PC-9 (cell line): Measurements from ENCODE around the gene FBXO34. TPM values are rescaled to one million over a fixed set of nuclear protein-coding genes. Genes with fewer than 3 reads are reported as not detected.

Experiments used
- BruUV-seq: library from RNA; stranded (reverse); fragments of 400-500 nt; replicated peaks from 2 replicates; lab custom pipeline; 2021; lab: Mats Ljungman, UMichigan
- CTCF ChIA-PET: fragments of 300-600 bp; sonication (Branson Sonifier 250); formaldehyde crosslinking; loops from one replicate; lab custom pipeline; 2022; ENCODE audit warnings: antibody characterized with exemption; lab: Charles Lee
- POLR2A ChIA-PET: fragments of 300-600 bp; sonication (Branson Sonifier 250); formaldehyde crosslinking; loops from one replicate; lab custom pipeline; 2022; ENCODE audit warnings: antibody characterized with exemption; ENCODE audit not compliant: unreplicated experiment; lab: Charles Lee
- DNase-seq, 2 experiments: peaks; one replicate each; pipeline versions ENCODE4 v3.0.0 to v3.0.0-alpha.2; 2015 to 2022; ENCODE audit warnings: mixed read lengths in 1 of 2
- H2AFZ ChIP-seq: fragments of 200-600 bp; sonication (generic); 2 replicates; pipeline ENCODE4 v1.8.1; 2017; ENCODE audit warnings: antibody characterized with exemption
- H3F3A ChIP-seq: fragments of 200-600 bp; sonication (generic); 2 replicates; pipeline ENCODE4 v1.8.1; 2017; ENCODE audit warnings: antibody characterized with exemption, mild to moderate bottlenecking, low read depth; ENCODE audit not compliant: insufficient read depth
- H3K27ac ChIP-seq: fragments of 200-600 bp; sonication (generic); 2 replicates; pipeline ENCODE4 v1.6.1; 2016; ENCODE audit warnings: mixed run types
- H3K27me3 ChIP-seq: fragments of 200-600 bp; sonication (generic); 2 replicates; pipeline ENCODE4 v1.6.1; 2016; ENCODE audit warnings: low read depth, mixed run types; ENCODE audit not compliant: insufficient read depth
- H3K36me3 ChIP-seq: fragments of 200-600 bp; sonication (generic); 2 replicates; pipeline ENCODE4 v1.6.1; 2016; ENCODE audit warnings: low read depth, mixed run types
- H3K4me1 ChIP-seq: fragments of 200-600 bp; sonication (generic); replicated peaks from 2 replicates; pipeline ENCODE4 v1.6.1; 2016; ENCODE audit warnings: mixed run types; ENCODE audit not compliant: insufficient read depth
- H3K4me2 ChIP-seq: fragments of 200-600 bp; sonication (generic); 2 replicates; pipeline ENCODE4 v1.6.1; 2017; ENCODE audit warnings: mixed run types
- H3K4me3 ChIP-seq: fragments of 200-600 bp; sonication (generic); 2 replicates; pipeline ENCODE4 v1.6.1; 2016; ENCODE audit warnings: mixed run types
- H3K79me2 ChIP-seq: fragments of 200-600 bp; sonication (generic); 2 replicates; pipeline ENCODE4 v1.6.1; 2017; ENCODE audit warnings: low read depth, mixed run types
- H3K9me2 ChIP-seq: fragments of 200-600 bp; sonication (generic); 2 replicates; pipeline ENCODE4 v1.8.1; 2017; ENCODE audit warnings: mild to moderate bottlenecking; ENCODE audit not compliant: insufficient read depth
- H3K9me3 ChIP-seq: fragments of 200-600 bp; sonication (generic); 2 replicates; pipeline ENCODE4 v1.8.1; 2016; ENCODE audit warnings: low read depth; ENCODE audit not compliant: insufficient read depth
- H4K20me1 ChIP-seq: fragments of 200-600 bp; sonication (generic); 2 replicates; pipeline ENCODE4 v1.8.1; 2017; ENCODE audit not compliant: insufficient read depth
- EZH2 ChIP-seq: fragments of 200-600 bp; sonication (generic); IDR thresholded peaks from 2 replicates; pipeline ENCODE4 v1.8.0; 2017; ENCODE audit warnings: antibody characterized with exemption, low read depth
- intact Hi-C: fragments of 100-400 bp; cut with micrococcal nuclease; formaldehyde crosslinking; loops from one replicate; pipeline ENCODE4 v1.10.0; 2022; ENCODE audit not compliant: unreplicated experiment
- total RNA-seq: library from RNA; stranded (reverse); gene quantifications from 2 replicates; pipeline ENCODE4 v1.2.3, GENCODE V29; 2021
- TF ChIP-seq, protein P1 (sequence below): fragments of 200-600 bp; sonication (generic); conservative IDR thresholded peaks from 2 replicates; pipeline ENCODE4 v1.6.1; 2017; ENCODE audit warnings: mixed run types, antibody characterized with exemption, mild to moderate bottlenecking, moderate library complexity

Gene FBXO34
- total RNA-seq, 1 experiment from 2014 or later = 32.8 TPM

DNA sequence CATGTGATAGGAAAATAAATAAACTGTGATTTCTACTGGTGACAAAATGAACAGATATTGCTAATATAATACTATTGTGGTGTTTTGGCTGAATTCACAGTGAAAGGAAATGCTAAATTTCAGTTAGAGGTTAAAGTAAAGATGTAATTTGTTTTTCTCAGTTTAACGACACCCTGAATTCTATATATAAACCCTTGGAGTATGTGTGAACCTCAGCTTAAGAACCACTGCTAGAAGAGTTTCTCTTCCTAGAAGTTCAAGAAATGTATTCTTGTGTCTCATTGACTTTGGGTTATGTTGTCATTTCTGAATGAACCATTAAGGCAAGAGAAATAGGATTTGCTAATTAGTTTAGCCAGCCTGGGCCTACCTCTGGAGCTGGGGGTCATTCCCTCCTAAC is 8.2 kb downstream of the FBXO34 start:
- Histone ChIP-seq H3K27ac (no peak overlapping the region), H3K4me2 (no peak overlapping the region), H3K4me1 (peaks cover 9% of the 10 kb centered on the region), H3F3A (no peaks in the 10 kb centered on the region), H3K9me2 (no peaks in the 10 kb centered on the region), H3K27me3 (no peaks in the 10 kb centered on the region), H2AFZ (no peak overlapping the region), H3K36me3 (no peaks in the 10 kb centered on the region), H3K4me3 (no peak overlapping the region), H3K79me2 (peaks cover 96% of the 10 kb centered on the region), H3K9me3 (no peaks in the 10 kb centered on the region), H4K20me1 (peaks cover 17% of the 10 kb centered on the region)
- ChIA-PET POLR2A (no interaction called here), CTCF (no interaction called here)
- DNase-seq = no peak
- intact Hi-C loops = no loop called here
- no TSS peak for BruUV-seq
- TF ChIP-seq, protein P1, sequence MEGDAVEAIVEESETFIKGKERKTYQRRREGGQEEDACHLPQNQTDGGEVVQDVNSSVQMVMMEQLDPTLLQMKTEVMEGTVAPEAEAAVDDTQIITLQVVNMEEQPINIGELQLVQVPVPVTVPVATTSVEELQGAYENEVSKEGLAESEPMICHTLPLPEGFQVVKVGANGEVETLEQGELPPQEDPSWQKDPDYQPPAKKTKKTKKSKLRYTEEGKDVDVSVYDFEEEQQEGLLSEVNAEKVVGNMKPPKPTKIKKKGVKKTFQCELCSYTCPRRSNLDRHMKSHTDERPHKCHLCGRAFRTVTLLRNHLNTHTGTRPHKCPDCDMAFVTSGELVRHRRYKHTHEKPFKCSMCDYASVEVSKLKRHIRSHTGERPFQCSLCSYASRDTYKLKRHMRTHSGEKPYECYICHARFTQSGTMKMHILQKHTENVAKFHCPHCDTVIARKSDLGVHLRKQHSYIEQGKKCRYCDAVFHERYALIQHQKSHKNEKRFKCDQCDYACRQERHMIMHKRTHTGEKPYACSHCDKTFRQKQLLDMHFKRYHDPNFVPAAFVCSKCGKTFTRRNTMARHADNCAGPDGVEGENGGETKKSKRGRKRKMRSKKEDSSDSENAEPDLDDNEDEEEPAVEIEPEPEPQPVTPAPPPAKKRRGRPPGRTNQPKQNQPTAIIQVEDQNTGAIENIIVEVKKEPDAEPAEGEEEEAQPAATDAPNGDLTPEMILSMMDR = no peak
- TF ChIP-seq EZH2 = no peak

DNA sequence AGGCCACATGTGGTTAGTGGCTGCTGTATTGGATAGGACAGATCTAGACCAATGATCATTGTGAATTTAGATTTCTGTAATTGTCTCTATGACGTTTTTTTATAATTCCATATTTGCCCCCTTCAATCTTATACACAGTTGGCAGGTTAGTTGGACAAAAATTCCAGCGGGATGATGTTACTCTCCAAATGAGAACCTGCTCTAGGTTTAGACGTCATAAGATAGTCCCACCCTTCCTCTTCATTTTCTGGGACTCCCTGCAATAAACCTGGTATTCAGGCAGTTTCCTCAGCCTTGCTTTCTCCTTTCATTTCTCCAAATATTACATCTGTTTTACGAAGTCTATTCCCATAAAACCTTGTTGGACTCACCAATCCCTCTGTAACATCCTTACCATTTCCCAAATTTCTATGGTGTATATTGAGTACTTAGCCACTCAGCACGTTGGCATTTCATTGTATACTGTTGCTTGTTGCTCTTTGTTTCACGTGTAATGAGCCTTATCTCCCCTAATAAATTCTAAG is 10.2 kb downstream of the FBXO34 start:
- Histone ChIP-seq H3K27me3 (no peaks in the 10 kb centered on the region), H2AFZ (no peak overlapping the region), H3K27ac (no peak overlapping the region), H3K4me3 (no peak overlapping the region), H3K9me3 (no peaks in the 10 kb centered on the region; the same call in 1 of the 2 replicates), H4K20me1 (peaks cover 14% of the 10 kb centered on the region), H3K79me2 (peaks cover 97% of the 10 kb centered on the region), H3K9me2 (no peaks in the 10 kb centered on the region; the same call in 1 of the 2 replicates), H3F3A (no peaks in the 10 kb centered on the region), H3K4me1 (no peaks in the 10 kb centered on the region), H3K4me2 (no peak overlapping the region), H3K36me3 (0 out of 2 replicates have a peak, but pooled peaks cover 5% of the 10 kb centered on the region)
- intact Hi-C loops = no loop called here
- ChIA-PET POLR2A (interaction anchor here (0.7 kb wide), 1 partner anchor 69 kb away, joined by 46 read pairs; no protein-coding TSS in a partner anchor), CTCF (no interaction called here)
- TF ChIP-seq, protein P1 = no peak
- no peak for TF ChIP-seq EZH2
- no peak for DNase-seq
- no TSS peak for BruUV-seq

DNA sequence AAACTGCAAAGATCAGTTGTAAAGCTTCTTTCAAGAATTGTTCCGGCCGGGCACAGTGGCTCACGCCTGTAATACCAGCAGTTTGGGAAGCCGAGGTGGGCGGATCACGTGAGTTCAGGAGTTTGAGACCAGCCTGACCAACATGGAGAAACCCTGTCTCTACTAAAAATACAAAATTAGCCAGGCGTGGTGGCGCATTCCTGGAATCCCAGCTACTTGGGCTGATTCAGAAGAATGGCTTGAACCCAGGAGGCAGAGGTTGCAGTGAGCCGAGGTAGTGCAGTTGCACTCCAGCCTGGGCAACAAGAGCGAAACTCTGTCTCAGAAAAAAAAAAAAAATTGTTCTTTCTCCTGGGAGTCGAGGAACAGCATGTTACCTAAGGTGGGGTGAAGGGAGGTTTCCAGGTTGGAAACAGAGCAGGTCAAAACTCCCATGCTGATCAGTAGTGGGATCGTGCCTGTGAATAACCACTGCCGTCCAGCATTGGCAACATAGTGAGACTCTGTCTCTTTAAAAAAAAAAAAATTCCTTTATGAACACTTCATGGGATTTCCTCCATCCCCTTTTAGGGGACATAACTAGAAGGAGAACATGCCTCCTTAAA is 13.9 kb downstream of the FBXO34 start:
- no peak overlapping the region for H3K27ac ChIP-seq
- H3K36me3 ChIP-seq = 0 out of 2 replicates have a peak, but pooled peaks cover 5% of the 10 kb centered on the region
- BruUV-seq = no TSS peak
- H3K4me3 ChIP-seq = no peak overlapping the region
- H4K20me1 ChIP-seq = peaks cover 23% of the 10 kb centered on the region
- H3K9me3 ChIP-seq = no peaks in the 10 kb centered on the region; the same call in 1 of the 2 replicates
- intact Hi-C loops = no loop called here
- H3K4me2 ChIP-seq = no peak overlapping the region
- no peak overlapping the region for H2AFZ ChIP-seq
- CTCF ChIA-PET = interaction anchor here (0.6 kb wide), 1 partner anchor 680 kb away, joined by 3 read pairs; no protein-coding TSS in a partner anchor
- peaks cover 95% of the 10 kb centered on the region for H3K79me2 ChIP-seq
- H3K4me1 ChIP-seq = no peaks in the 10 kb centered on the region
- no peaks in the 10 kb centered on the region for H3K27me3 ChIP-seq
- no peak for DNase-seq
- POLR2A ChIA-PET = no interaction called here
- TF ChIP-seq, protein P1 = no peak
- TF ChIP-seq EZH2 = no peak
- no peaks in the 10 kb centered on the region; the same call in 1 of the 2 replicates for H3K9me2 ChIP-seq
- H3F3A ChIP-seq = no peaks in the 10 kb centered on the region; the same call in 1 of the 2 replicates
